Thyroid gland (tissue), 4 donors: ENCODE measurements around the gene ASPM.

Experiments used
- CTCF ChIP-seq, 6 experiments: fragments of 200-600 bp in 3 of 6; fragments of 450-650 bp in 3 of 6; sonication (generic) in 3 of 6; IDR thresholded peaks; one replicate each; pipeline ENCODE4 v1.5.1; 2016 to 2019; ENCODE audit warnings: antibody characterized with exemption in 6 of 6, mild to moderate bottlenecking in 2 of 6, inconsistent platforms in 1 of 6, moderate library complexity in 1 of 6
- POLR2A ChIP-seq, 2 donors: fragments of 450-650 bp; IDR thresholded peaks; one replicate each; pipeline ENCODE4 v1.6.1; 2017; ENCODE audit warnings: antibody characterized with exemption in 2 of 2, mild to moderate bottlenecking in 2 of 2, moderate library complexity in 1 of 2

GRCh38 chr1:197065559-197065958, 80.9 kb downstream of the ASPM start:
- TF ChIP-seq CTCF (IDR thresholded peaks at IDR 0.05): no peak
- TF ChIP-seq POLR2A (IDR thresholded peaks at IDR 0.05): no peak
